ENCODE data around the gene ZNF841. TPM values are rescaled to one million over a fixed set of nuclear protein-coding genes. Genes with fewer than 3 reads are reported as not detected.
"Not testable (repeated sequence)": the region's sequence is repeated elsewhere in the genome, so short reads cannot be mapped to it uniquely, and the experiment has no call there.

Gene ZNF841
- total RNA-seq, 2 donors from 2014 or later, result 27.3 to 37.7 TPM

GRCh38 chr19:52102782-52103181 is 7.2 kb upstream of the ZNF841 start:
- Mint-ChIP-seq H3K4me3 (no peak overlapping the region), H3K27me3 (ENCODE audit: insufficient read depth) (no peaks in the 10 kb centered on the region), H3K4me1 (no peaks in the 10 kb centered on the region), H3K27ac (no peak overlapping the region), H3K9me3 (peaks cover 83% of the 10 kb centered on the region), H3K36me3 (ENCODE audit: low read depth) (peaks cover 2% of the 10 kb centered on the region)
- no peaks in the 10 kb centered on the region for H3K4me1 ChIP-seq (ENCODE audit: control insufficient read depth, insufficient read depth, low read length)
- H3K9ac ChIP-seq (ENCODE audit: extremely low read depth, low read length, poor library complexity, severe bottlenecking), result no peak overlapping the region
- H3K36me3 ChIP-seq (ENCODE audit: control insufficient read depth, insufficient read depth, low read length), result no peaks in the 10 kb centered on the region
- no peak for DNase-seq
- peaks cover 92% of the 10 kb centered on the region for H3K9me3 ChIP-seq (ENCODE audit: control insufficient read depth, low read length)
- WGBS, 2 experiments (ENCODE audit: insufficient coverage in 1 of 2, insufficient read length in 1 of 2), result no CpG with 5 or more reads among the region's 1 CpG
- H3K27me3 ChIP-seq (ENCODE audit: control insufficient read depth, insufficient read depth, low read length, poor library complexity, severe bottlenecking), result no peaks in the 10 kb centered on the region
- no peak overlapping the region for H3K27ac ChIP-seq (ENCODE audit: low read depth, low read length)
- TF ChIP-seq CTCF (conservative IDR thresholded peaks at IDR 0.05), result no peak
- H3K4me3 ChIP-seq (ENCODE audit: low read length), result no peak overlapping the region

GRCh38 chr19:52101866-52102562 is 6.4 kb upstream of the ZNF841 start:
- DNase-seq, result no peak
- Mint-ChIP-seq H3K36me3 (ENCODE audit: low read depth) (peaks cover 2% of the 10 kb centered on the region), H3K27me3 (ENCODE audit: insufficient read depth) (no peaks in the 10 kb centered on the region), H3K27ac (no peak overlapping the region), H3K4me3 (no peak overlapping the region), H3K9me3 (peaks cover 83% of the 10 kb centered on the region), H3K4me1 (no peaks in the 10 kb centered on the region)
- Histone ChIP-seq H3K4me3 (ENCODE audit: low read length) (peak overlapping the region; percentile 18), H3K9ac (ENCODE audit: extremely low read depth, low read length, poor library complexity, severe bottlenecking) (no peak overlapping the region), H3K27me3 (ENCODE audit: control insufficient read depth, insufficient read depth, low read length, poor library complexity, severe bottlenecking) (no peaks in the 10 kb centered on the region), H3K27ac (ENCODE audit: low read depth, low read length) (no peak overlapping the region), H3K9me3 (ENCODE audit: control insufficient read depth, low read length) (peaks cover 92% of the 10 kb centered on the region), H3K36me3 (ENCODE audit: control insufficient read depth, insufficient read depth, low read length) (no peaks in the 10 kb centered on the region), H3K4me1 (ENCODE audit: control insufficient read depth, insufficient read depth, low read length) (no peaks in the 10 kb centered on the region)
- 86 to 89% methylated on average over 2 of the region's 2 CpGs for WGBS, 2 experiments (ENCODE audit: insufficient coverage in 1 of 2, insufficient read length in 1 of 2)
- TF ChIP-seq CTCF (conservative IDR thresholded peaks at IDR 0.05), result no peak

- Mint-ChIP-seq H3K9me3 (peaks cover 77% of the 10 kb centered on the region), H3K4me1 (peaks cover 3% of the 10 kb centered on the region)
- 79% methylated on average over 2 of the region's 2 CpGs; no CpG with 5 or more reads in 1 of the 2 experiments for WGBS, 2 experiments (ENCODE audit: insufficient coverage in 1 of 2, insufficient read length in 1 of 2)
Measured at GRCh38 chr19:52099497-52100138, 4.1 kb upstream of the ZNF841 start.

GRCh38 chr19:52096416-52096815 is 851 bp upstream of the ZNF841 start:
- Histone ChIP-seq H3K36me3 (ENCODE audit: control insufficient read depth, insufficient read depth, low read length) (peaks cover 24% of the 10 kb centered on the region), H3K9me3 (ENCODE audit: control insufficient read depth, low read length) (peaks cover 74% of the 10 kb centered on the region), H3K4me3 (ENCODE audit: low read length) (peak overlapping the region; percentile 98)
- H3K9me3 Mint-ChIP-seq, result peaks cover 66% of the 10 kb centered on the region
- WGBS, 2 experiments (ENCODE audit: insufficient coverage in 1 of 2, insufficient read length in 1 of 2), result 95% methylated on average over 3 of the region's 3 CpGs; no CpG with 5 or more reads in 1 of the 2 experiments
- H3K36me3 Mint-ChIP-seq (ENCODE audit: low read depth), result peaks cover 32% of the 10 kb centered on the region
- not testable (repeated sequence) for H3K4me1 ChIP-seq (ENCODE audit: control insufficient read depth, insufficient read depth, low read length); DNase-seq; H3K27me3 Mint-ChIP-seq (ENCODE audit: insufficient read depth); H3K27ac ChIP-seq (ENCODE audit: low read depth, low read length); H3K27me3 ChIP-seq (ENCODE audit: control insufficient read depth, insufficient read depth, low read length, poor library complexity, severe bottlenecking); H3K9ac ChIP-seq (ENCODE audit: extremely low read depth, low read length, poor library complexity, severe bottlenecking); H3K27ac Mint-ChIP-seq
- peak overlapping the region; percentile 92 for H3K4me3 Mint-ChIP-seq
- peaks cover 13% of the 10 kb centered on the region for H3K4me1 Mint-ChIP-seq

More at GRCh38 chr19:52099497-52100138, 4.1 kb upstream of the ZNF841 start:
- Mint-ChIP-seq H3K36me3 (ENCODE audit: low read depth) (no peaks in the 10 kb centered on the region), H3K27ac (no peak overlapping the region), H3K27me3 (ENCODE audit: insufficient read depth) (peaks cover 2% of the 10 kb centered on the region), H3K4me3 (no peak overlapping the region)
- H3K9ac ChIP-seq (ENCODE audit: extremely low read depth, low read length, poor library complexity, severe bottlenecking), result no peak overlapping the region
- no peak for DNase-seq
- no peaks in the 10 kb centered on the region for H3K27me3 ChIP-seq (ENCODE audit: control insufficient read depth, insufficient read depth, low read length, poor library complexity, severe bottlenecking)
- H3K27ac ChIP-seq (ENCODE audit: low read depth, low read length), result no peak overlapping the region
- peaks cover 79% of the 10 kb centered on the region for H3K9me3 ChIP-seq (ENCODE audit: control insufficient read depth, low read length)
- no peak for TF ChIP-seq CTCF (conservative IDR thresholded peaks at IDR 0.05)
- H3K4me3 ChIP-seq (ENCODE audit: low read length), result no peak overlapping the region
- H3K4me1 ChIP-seq (ENCODE audit: control insufficient read depth, insufficient read depth, low read length), result no peaks in the 10 kb centered on the region
- H3K36me3 ChIP-seq (ENCODE audit: control insufficient read depth, insufficient read depth, low read length), result no peaks in the 10 kb centered on the region

All from endodermal cell (in vitro differentiated cells).